Mucosa of descending colon (tissue), 3 donors: ENCODE data around the gene MELK. TPM values are rescaled to one million over a fixed set of nuclear protein-coding genes. Genes with fewer than 3 reads are reported as not detected.
A peak's percentile ranks its signal among the peaks of the same experiment; 100 is the strongest.
"Not testable (repeated sequence)": the region's sequence is repeated elsewhere in the genome, so short reads cannot be mapped to it uniquely, and the experiment has no call there.

Experiments used
- ATAC-seq: fragments of 200-7000 bp; cut with Tn5 transposase; one replicate; pipeline ENCODE4 v1.9.1; 2020; ENCODE audit warnings: mild to moderate bottlenecking, moderate library complexity
- DNase-seq, 3 donors: peaks; one replicate each; pipeline ENCODE4 v3.0.0-alpha.2; 2020
- H3K36me3 ChIP-seq: fragments of 200-600 bp; one replicate; pipeline ENCODE4 v1.8.0; 2021; ENCODE audit warnings: low read depth, mild to moderate bottlenecking
- H3K4me1 ChIP-seq: fragments of 200-600 bp; one replicate; pipeline ENCODE4 v1.8.0; 2021; ENCODE audit warnings: low read depth, mild to moderate bottlenecking
- H3K4me3 ChIP-seq: fragments of 200-600 bp; one replicate; pipeline ENCODE4 v1.8.0; 2021; ENCODE audit warnings: mild to moderate bottlenecking
- H3K9me3 ChIP-seq: fragments of 200-600 bp; one replicate; pipeline ENCODE4 v1.8.0; 2021; ENCODE audit warnings: mild to moderate bottlenecking
- intact Hi-C, 2 donors: fragments of 100-400 bp; cut with DNase I in 1 of 2; cut with micrococcal nuclease in 1 of 2; formaldehyde crosslinking; loops; one replicate each; pipeline versions ENCODE4 v1.11.0 to v1.11.1; 2022; cut with DNase I, micrococcal nuclease
- long read RNA-seq, 2 donors: library from polyadenylated mRNA; unstranded; transcript quantifications; one replicate each; pipeline ENCODE4 v2.0.0, GENCODE V29; 2019 to 2021
- total RNA-seq, 3 donors: library from RNA; stranded (reverse); fragmentation: NEBNext Ultra II Directional in 2 of 3; extraction: Animal tissue kit (Norgen Biotek cat#: 25700) in 2 of 3; gene quantifications; one replicate each; pipeline versions ENCODE4 v1.2.1 to v1.2.4, GENCODE V29; 2021 to 2023
- TF ChIP-seq, protein P1 (sequence below): fragments of 200-600 bp; IDR thresholded peaks from one replicate; pipeline ENCODE4 v1.8.0; 2022; ENCODE audit warnings: antibody characterized with exemption, mild to moderate bottlenecking
- donor health status: DM: no; HTN: no; CAD: no; lungs with moderate emphysema.
- donor health status: DM: no; HTN: no; CAD: no.
- donor health status: DM: no; HTN: yes; CAD: no.

MELK gene
- total RNA-seq: 10 to 100 TPM in 1 of 3 donors, 1 to 10 TPM in 2; 2.5 to 13.8 (median 4.5) TPM
- long read RNA-seq, donor 1: 0 reads
- long read RNA-seq, donor 2, partial matches to known transcripts: 2 of 2 reads
- long read RNA-seq, donor 2, other reads (novel, unspliced or antisense): 0 of 2 reads

DNA sequence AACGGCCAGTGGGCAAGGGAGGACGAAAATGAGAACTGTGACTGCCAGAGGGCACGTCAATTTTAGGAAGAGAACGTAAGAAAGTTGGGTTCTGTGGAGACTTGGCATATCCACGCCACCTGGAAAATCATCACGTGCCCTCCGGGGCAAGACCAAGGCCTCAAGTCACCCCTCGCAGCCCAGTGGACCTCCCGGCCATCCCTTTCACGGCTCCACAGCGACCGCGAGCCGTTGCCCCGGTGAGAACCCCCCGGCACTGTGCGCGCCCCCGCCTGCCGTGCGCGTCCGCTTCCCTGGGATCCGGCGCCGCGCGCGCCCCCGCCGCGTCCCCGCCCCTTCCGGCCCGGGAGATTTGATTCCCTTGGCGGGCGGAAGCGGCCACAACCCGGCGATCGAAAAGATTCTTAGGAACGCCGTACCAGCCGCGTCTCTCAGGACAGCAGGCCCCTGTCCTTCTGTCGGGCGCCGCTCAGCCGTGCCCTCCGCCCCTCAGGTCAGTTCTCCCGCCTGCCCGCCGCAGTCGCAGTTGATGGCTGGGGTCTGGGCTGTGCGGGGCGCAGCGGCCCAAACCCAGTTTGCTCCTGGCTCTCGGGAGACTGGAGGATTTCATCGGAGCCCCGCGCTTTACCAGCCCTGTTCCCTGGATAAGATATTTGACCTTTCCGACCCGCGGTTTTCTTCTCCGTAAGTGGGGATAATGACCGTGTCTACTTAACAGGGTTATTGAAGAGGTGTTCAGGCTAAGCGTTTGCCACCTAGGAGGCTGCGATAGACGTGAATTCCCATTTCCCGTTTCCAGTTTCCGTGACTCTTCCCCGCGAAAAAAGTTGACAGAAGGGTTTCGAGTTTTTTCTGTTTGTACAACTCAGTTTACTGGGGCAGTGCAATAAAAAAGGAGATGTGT, at the start of gene MELK:
MELK (plus strand) TSS at position 381 of the 904 bp plus-strand sequence. CDS start 8,787 bp downstream, outside the sequence.
- peak; percentile 99 for ATAC-seq
- Histone ChIP-seq H3K9me3 (no peaks in the 10 kb centered on the region), H3K4me1 (peaks cover 11% of the 10 kb centered on the region), H3K4me3 (peak within 1 kb of the TSS; percentile 80), H3K36me3 (no peaks in the 10 kb centered on the region)
- intact Hi-C loops: no loop called here
- TF ChIP-seq, protein P1, sequence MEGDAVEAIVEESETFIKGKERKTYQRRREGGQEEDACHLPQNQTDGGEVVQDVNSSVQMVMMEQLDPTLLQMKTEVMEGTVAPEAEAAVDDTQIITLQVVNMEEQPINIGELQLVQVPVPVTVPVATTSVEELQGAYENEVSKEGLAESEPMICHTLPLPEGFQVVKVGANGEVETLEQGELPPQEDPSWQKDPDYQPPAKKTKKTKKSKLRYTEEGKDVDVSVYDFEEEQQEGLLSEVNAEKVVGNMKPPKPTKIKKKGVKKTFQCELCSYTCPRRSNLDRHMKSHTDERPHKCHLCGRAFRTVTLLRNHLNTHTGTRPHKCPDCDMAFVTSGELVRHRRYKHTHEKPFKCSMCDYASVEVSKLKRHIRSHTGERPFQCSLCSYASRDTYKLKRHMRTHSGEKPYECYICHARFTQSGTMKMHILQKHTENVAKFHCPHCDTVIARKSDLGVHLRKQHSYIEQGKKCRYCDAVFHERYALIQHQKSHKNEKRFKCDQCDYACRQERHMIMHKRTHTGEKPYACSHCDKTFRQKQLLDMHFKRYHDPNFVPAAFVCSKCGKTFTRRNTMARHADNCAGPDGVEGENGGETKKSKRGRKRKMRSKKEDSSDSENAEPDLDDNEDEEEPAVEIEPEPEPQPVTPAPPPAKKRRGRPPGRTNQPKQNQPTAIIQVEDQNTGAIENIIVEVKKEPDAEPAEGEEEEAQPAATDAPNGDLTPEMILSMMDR: no peak
- DNase-seq: peak; percentile 86 to 92 (median 90)

DNA sequence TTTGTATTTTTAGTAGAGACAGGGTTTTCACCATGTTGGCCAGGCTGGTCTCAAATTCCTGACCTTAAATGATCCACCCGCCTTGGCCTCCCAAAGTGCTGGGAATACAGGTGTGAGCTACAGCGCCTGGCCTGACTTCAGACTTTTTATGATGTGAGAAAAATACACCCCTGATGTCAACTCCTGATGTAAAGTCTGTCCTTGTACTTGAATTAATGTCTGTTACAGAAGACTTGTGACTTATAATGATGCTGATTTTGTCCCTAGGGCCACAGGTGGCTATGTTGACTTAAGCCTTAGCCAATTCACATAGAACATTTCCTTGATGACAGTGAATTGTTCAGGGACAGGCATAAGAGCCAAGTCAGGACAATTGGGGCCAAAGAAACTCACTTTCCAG, 42.5 kb upstream of the MELK start:
- Histone ChIP-seq H3K9me3 (no peaks in the 10 kb centered on the region), H3K4me1 (no peaks in the 10 kb centered on the region), H3K36me3 (no peaks in the 10 kb centered on the region), H3K4me3 (no peak overlapping the region)
- TF ChIP-seq, protein P1: no peak
- intact Hi-C loops: no loop called here
- no peak for ATAC-seq
- no peak for DNase-seq

DNA sequence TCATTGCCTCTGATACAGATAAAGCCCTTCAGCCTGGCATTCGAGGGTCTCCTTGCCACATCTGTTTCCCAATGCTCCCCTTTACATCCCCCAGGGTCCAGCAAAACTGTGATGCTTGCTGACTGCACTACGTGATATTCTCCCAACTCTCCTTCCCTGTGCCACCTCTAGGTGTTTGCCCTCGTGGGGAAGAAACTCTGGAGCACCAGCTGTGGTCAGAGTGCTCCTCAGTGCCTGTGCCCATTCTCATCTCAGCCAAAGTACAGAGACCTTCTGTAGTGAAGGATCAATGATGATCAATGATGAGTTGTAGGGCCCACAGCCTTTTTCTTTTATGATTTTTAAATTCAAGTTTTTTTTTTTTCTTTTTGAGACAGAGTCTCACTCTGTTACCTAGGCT, 40.3 kb upstream of the MELK start:
- ATAC-seq (no peak), DNase-seq (no peak)
- Histone ChIP-seq H3K4me3 (no peak overlapping the region), H3K36me3 (no peaks in the 10 kb centered on the region), H3K9me3 (no peaks in the 10 kb centered on the region), H3K4me1 (no peaks in the 10 kb centered on the region)
- TF ChIP-seq, protein P1: no peak
- intact Hi-C loops: no loop called here

DNA sequence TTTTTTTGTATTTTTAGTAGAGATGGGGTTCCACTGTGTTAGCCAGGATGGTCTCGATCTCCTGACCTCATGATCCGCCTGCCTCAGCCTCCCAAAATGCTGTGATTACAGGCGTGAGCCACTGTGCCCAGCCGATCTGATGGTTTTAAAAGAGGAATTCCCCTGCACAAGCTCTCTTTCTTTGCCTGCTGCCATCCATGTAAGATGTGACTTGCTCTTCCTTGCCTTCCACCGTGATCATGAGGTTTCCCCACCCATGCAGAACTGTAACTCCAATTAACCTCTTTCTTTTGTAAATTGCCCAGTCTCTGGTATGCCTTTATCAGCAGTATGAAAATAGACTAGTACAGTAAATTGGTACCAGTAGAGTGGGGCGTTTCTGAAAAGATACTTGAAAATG, 39.0 kb upstream of the MELK start:
- H3K4me1 ChIP-seq, ATAC-seq, H3K36me3 ChIP-seq, H3K9me3 ChIP-seq, DNase-seq, H3K4me3 ChIP-seq, intact Hi-C loops: not testable (repeated sequence)

DNA sequence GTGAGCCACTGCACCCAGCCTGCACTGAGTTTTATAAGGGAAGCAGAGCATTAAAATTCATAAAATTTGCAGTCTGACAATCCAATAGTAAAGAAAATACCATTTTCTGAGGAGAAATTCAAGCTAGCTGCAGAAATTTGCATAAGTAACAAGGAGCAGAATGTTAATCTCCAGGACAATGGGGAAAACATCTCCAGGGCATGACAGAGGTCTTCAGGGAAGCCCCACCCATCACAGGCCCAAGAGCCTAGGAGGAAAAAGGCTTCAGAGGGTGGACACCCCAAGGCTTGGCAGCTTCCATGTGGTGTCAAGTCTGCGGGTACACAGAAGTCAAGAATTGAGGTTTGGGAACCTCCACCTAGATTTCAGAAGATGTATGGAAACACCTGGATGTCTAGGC, 37.6 kb upstream of the MELK start:
- DNase-seq (no peak), ATAC-seq (no peak)
- Histone ChIP-seq H3K4me1 (no peaks in the 10 kb centered on the region), H3K9me3 (no peaks in the 10 kb centered on the region), H3K36me3 (no peaks in the 10 kb centered on the region), H3K4me3 (no peak overlapping the region)
- TF ChIP-seq, protein P1: no peak
- intact Hi-C loops: no loop called here

DNA sequence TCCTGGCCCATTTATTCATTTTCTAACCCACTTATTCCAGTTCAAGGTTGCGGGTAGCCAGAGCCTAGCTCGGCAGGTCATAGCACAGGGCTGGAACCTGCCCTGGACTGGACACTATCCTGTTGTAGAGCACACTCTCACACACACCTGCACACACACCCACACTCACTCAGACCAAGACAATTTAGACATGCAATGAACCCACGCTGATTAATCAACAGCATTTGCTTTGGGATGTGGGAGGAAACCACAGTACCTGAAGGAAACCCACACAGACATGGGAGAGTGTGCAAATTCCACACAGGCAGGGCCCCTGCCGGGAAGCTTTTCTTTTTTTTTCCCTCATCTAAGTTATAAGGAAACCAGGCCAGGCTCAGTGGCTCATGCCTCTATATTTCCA, 34.8 kb upstream of the MELK start:
- Histone ChIP-seq H3K9me3 (no peaks in the 10 kb centered on the region), H3K4me1 (no peaks in the 10 kb centered on the region), H3K4me3 (no peak overlapping the region), H3K36me3 (no peaks in the 10 kb centered on the region)
- DNase-seq (no peak), ATAC-seq (no peak)
- TF ChIP-seq, protein P1: no peak
- intact Hi-C loops: no loop called here
